ENCODE data around the gene SNX7. TPM values are rescaled to one million over a fixed set of nuclear protein-coding genes. Genes with fewer than 3 reads are reported as not detected.
A peak's percentile ranks its signal among the peaks of the same experiment; 100 is the strongest.

The SNX7 gene, protein sequence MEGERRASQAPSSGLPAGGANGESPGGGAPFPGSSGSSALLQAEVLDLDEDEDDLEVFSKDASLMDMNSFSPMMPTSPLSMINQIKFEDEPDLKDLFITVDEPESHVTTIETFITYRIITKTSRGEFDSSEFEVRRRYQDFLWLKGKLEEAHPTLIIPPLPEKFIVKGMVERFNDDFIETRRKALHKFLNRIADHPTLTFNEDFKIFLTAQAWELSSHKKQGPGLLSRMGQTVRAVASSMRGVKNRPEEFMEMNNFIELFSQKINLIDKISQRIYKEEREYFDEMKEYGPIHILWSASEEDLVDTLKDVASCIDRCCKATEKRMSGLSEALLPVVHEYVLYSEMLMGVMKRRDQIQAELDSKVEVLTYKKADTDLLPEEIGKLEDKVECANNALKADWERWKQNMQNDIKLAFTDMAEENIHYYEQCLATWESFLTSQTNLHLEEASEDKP
- total RNA-seq (43.3 and 76.1 TPM in 2 replicates), polyA plus RNA-seq (30.0 and 32.2 TPM in 2 replicates)

DNA sequence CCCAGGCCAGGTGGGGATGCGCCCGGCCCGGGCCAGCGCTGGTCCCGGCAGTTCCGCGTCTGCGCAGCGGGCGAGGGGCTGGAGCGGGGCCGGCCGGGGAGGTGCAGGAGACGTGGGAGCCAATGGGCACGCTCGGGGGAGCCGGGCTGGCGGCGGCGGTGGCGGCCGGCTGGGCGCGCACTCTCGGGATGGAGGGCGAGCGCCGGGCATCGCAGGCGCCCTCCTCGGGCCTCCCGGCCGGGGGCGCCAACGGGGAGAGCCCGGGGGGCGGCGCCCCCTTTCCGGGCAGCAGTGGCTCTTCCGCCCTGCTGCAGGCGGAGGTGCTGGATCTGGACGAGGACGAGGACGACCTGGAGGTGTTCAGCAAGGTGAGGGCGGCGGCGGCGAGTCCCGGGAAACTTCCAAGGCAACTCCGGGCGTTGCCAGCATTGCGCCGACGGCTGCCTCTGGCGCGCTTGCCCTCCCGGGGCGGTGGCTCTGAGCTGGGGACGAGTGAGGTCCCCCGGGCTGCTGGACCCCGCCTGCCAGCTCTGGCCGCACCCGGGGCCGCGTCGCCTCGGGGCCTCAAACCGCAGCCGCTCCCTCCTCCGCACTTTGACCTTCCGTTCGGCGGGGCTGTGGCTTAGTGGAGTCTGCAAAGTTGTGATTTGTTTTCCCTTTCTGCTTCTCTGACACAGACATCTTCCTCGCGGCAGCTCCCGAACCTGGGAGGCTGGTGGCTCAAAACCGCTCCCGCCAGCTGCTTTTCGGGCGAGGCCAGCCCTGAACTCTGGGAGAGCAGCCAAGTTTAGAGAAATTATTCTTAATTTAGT, at the start of gene SNX7:
TSS of gene SNX7 (plus strand) at position 178 of the 812 bp plus-strand sequence. CDS start at position 189, 11 bp downstream.
- Histone ChIP-seq H2AFZ (peak within 1 kb of the TSS; percentile 92), H3K4me2 (peak within 1 kb of the TSS; percentile 83), H3K27ac (peak within 1 kb of the TSS; percentile 93), H3K36me3 (replicated peaks; ENCODE audit: insufficient read depth, low read depth) (no peaks in the 10 kb centered on the region), H3K4me1 (ENCODE audit: insufficient read depth) (peaks cover 6% of the 10 kb centered on the region), H3K27me3 (no peaks in the 10 kb centered on the region), H3K9me3 (ENCODE audit: low read depth) (no peaks in the 10 kb centered on the region), H3K9me2 (replicated peaks; ENCODE audit: insufficient read depth) (no peaks in the 10 kb centered on the region), H3K4me3 (peak within 1 kb of the TSS; percentile 81), H3K79me2 (peaks cover 38% of the 10 kb centered on the region), H4K20me1 (ENCODE audit: insufficient read depth, poor library complexity, severe bottlenecking) (no peaks in the 10 kb centered on the region)
- DNase-seq (ENCODE audit: low spot score), result peak; percentile 94
- WGBS (ENCODE audit: low lambda C conversion rate, missing lambda C conversion rate), result under 1% methylated on average over 43 of the region's 80 CpGs
- TF ChIP-seq EZH2phosphoT487 (IDR thresholded peaks at IDR 0.05; ENCODE audit: low read depth, severe bottlenecking, unreplicated experiment), result no peak
- no peak for TF ChIP-seq EZH2 (IDR thresholded peaks at IDR 0.05; ENCODE audit: borderline replicate concordance)
- TF ChIP-seq, protein P1, sequence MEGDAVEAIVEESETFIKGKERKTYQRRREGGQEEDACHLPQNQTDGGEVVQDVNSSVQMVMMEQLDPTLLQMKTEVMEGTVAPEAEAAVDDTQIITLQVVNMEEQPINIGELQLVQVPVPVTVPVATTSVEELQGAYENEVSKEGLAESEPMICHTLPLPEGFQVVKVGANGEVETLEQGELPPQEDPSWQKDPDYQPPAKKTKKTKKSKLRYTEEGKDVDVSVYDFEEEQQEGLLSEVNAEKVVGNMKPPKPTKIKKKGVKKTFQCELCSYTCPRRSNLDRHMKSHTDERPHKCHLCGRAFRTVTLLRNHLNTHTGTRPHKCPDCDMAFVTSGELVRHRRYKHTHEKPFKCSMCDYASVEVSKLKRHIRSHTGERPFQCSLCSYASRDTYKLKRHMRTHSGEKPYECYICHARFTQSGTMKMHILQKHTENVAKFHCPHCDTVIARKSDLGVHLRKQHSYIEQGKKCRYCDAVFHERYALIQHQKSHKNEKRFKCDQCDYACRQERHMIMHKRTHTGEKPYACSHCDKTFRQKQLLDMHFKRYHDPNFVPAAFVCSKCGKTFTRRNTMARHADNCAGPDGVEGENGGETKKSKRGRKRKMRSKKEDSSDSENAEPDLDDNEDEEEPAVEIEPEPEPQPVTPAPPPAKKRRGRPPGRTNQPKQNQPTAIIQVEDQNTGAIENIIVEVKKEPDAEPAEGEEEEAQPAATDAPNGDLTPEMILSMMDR (IDR thresholded peaks at IDR 0.05; ENCODE audit: poor library complexity), result peak; percentile 29

DNA sequence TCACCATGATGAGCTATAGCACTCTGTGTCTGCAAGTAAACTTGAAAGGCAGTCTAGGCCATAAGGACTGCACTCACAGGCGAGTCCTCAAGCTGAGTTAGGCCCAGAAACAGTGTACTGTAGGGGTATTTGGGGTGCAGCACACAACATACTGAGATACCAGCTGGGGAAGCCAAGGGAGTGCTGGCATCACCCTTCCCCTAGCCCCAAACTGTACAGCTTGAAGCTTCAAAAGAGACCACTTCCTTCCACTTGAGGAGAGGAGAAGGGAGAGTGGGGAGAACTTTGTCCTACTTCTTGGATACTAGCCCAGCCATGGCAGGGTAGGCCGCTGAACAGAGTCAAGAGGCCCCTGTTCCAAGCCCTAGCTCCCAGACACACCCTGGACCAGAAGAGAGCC, 24.2 kb upstream of the SNX7 start:
- TF ChIP-seq EZH2 (IDR thresholded peaks at IDR 0.05; ENCODE audit: borderline replicate concordance) (no peak), EZH2phosphoT487 (IDR thresholded peaks at IDR 0.05; ENCODE audit: low read depth, severe bottlenecking, unreplicated experiment) (no peak)
- TF ChIP-seq, protein P1 (IDR thresholded peaks at IDR 0.05; ENCODE audit: poor library complexity), result no peak
- no peaks in the 10 kb centered on the region for H3K36me3 ChIP-seq (replicated peaks; ENCODE audit: insufficient read depth, low read depth)
- 84% methylated on average over 2 of the region's 2 CpGs for WGBS (ENCODE audit: low lambda C conversion rate, missing lambda C conversion rate)
- no peak overlapping the region for H3K4me2 ChIP-seq
- H3K27me3 ChIP-seq, result no peaks in the 10 kb centered on the region
- no peaks in the 10 kb centered on the region for H4K20me1 ChIP-seq (ENCODE audit: insufficient read depth, poor library complexity, severe bottlenecking)
- no peak for DNase-seq (ENCODE audit: low spot score)
- no peak overlapping the region for H3K4me3 ChIP-seq
- peaks cover 5% of the 10 kb centered on the region for H3K9me3 ChIP-seq (ENCODE audit: low read depth)
- no peak overlapping the region for H3K27ac ChIP-seq
- no peaks in the 10 kb centered on the region for H3K9me2 ChIP-seq (replicated peaks; ENCODE audit: insufficient read depth)
- no peaks in the 10 kb centered on the region for H3K79me2 ChIP-seq
- H3K4me1 ChIP-seq (ENCODE audit: insufficient read depth), result no peaks in the 10 kb centered on the region
- H2AFZ ChIP-seq, result no peak overlapping the region

DNA sequence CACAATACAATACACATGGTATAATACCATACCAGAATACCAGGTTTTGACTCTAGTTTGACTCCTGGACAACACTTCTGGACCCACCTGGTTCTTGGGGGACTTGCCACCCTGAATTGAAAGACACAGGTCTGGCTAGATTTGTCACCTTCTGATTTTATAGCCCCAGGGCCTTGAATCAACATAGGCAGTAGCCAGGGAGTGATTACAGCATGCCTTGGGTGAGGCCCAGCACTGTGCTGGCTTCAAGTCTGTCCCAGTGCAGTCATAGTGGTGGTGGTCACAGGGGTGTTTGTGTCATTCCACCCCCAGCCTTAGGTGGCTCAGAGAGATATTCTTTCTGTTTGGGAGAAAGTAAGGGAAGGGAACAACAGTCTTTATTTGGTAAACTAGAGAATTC, 23.3 kb upstream of the SNX7 start:
- DNase-seq (ENCODE audit: low spot score), result no peak
- Histone ChIP-seq H3K4me2 (no peak overlapping the region), H3K4me3 (no peak overlapping the region), H3K4me1 (ENCODE audit: insufficient read depth) (no peaks in the 10 kb centered on the region), H3K27ac (no peak overlapping the region), H3K9me2 (replicated peaks; ENCODE audit: insufficient read depth) (no peaks in the 10 kb centered on the region), H3K27me3 (no peaks in the 10 kb centered on the region), H2AFZ (no peak overlapping the region), H3K79me2 (no peaks in the 10 kb centered on the region), H4K20me1 (ENCODE audit: insufficient read depth, poor library complexity, severe bottlenecking) (no peaks in the 10 kb centered on the region), H3K36me3 (replicated peaks; ENCODE audit: insufficient read depth, low read depth) (no peaks in the 10 kb centered on the region), H3K9me3 (ENCODE audit: low read depth) (peaks cover 5% of the 10 kb centered on the region)
- TF ChIP-seq EZH2phosphoT487 (IDR thresholded peaks at IDR 0.05; ENCODE audit: low read depth, severe bottlenecking, unreplicated experiment) (no peak), EZH2 (IDR thresholded peaks at IDR 0.05; ENCODE audit: borderline replicate concordance) (no peak)
- TF ChIP-seq, protein P1 (IDR thresholded peaks at IDR 0.05; ENCODE audit: poor library complexity), result no peak
